ENCODE measurements around the gene EGR1. TPM values are rescaled to one million over a fixed set of nuclear protein-coding genes. Genes with fewer than 3 reads are reported as not detected.
"Not testable (repeated sequence)": the region's sequence is repeated elsewhere in the genome, so short reads cannot be mapped to it uniquely, and the experiment has no call there.

EGR1 gene
- total RNA-seq, 3 donors from 2014 or later, result 16.8 to 90.0 (median 23.5) TPM

DNA sequence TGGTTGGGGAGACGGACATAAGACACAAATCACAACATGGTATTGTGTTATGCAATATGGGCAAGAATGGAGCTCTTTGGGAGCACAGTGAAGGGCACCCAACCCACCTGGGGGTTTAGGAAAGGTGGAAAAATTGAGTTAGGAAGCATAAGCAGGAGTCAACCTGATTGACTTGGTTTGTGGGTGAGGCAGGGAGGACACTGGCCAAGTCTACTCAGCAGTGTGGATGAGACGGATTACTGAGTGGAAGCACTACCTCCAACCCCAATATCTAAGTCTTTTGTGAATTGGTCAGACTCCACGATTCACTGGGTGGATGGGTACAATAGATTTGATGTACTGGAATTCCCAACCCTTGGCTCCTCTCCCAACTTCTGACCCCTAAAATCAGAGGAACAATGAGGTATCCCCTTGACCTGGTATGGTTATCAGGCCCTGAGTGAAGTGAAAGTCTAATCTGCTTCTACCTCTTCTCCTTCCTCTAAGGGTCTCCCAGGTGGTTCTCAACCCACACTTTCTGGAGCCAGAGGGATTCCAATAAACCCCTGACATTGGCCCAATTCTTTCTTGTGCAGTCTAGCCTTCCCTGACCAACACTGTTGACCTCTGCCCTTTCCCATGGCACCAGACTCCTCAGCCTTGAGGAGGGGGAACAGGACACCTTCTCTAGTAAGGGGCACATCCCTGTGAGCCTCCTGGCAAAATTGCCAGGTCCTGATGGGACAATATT, 5.2 kb downstream of the EGR1 start:
- Histone ChIP-seq H3K9me3 (no peaks in the 10 kb centered on the region), H3K4me3 (no peak overlapping the region), H3K4me1 (ENCODE audit: low read depth) (peaks cover 10% of the 10 kb centered on the region), H3K36me3 (ENCODE audit: low read depth) (no peaks in the 10 kb centered on the region)
- peak; percentile 6 for ATAC-seq
- TF ChIP-seq, protein P1, sequence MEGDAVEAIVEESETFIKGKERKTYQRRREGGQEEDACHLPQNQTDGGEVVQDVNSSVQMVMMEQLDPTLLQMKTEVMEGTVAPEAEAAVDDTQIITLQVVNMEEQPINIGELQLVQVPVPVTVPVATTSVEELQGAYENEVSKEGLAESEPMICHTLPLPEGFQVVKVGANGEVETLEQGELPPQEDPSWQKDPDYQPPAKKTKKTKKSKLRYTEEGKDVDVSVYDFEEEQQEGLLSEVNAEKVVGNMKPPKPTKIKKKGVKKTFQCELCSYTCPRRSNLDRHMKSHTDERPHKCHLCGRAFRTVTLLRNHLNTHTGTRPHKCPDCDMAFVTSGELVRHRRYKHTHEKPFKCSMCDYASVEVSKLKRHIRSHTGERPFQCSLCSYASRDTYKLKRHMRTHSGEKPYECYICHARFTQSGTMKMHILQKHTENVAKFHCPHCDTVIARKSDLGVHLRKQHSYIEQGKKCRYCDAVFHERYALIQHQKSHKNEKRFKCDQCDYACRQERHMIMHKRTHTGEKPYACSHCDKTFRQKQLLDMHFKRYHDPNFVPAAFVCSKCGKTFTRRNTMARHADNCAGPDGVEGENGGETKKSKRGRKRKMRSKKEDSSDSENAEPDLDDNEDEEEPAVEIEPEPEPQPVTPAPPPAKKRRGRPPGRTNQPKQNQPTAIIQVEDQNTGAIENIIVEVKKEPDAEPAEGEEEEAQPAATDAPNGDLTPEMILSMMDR (IDR thresholded peaks at IDR 0.05), result no peak
- intact Hi-C loops (cut with DNase I, micrococcal nuclease), result no loop called here
- no peak for DNase-seq

DNA sequence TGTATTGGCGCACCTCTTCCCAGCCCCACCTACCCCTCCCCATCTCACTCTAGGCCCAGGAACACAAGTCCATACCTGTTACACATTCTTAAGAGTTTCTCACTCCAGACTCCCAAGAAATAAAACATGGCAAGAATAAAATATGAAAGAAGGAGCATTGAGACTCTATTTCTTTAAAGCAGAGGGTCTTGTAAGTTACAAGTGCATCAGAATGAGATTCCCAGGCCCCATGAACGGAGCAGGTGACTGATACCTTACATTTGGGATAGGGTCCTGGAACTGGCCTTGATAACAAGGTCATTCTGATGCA, 5.7 kb downstream of the EGR1 start:
- intact Hi-C loops (cut with DNase I, micrococcal nuclease), result no loop called here
- no peaks in the 10 kb centered on the region for H3K9me3 ChIP-seq
- H3K4me1 ChIP-seq (ENCODE audit: low read depth), result peaks cover 10% of the 10 kb centered on the region
- ATAC-seq, result no peak
- TF ChIP-seq, protein P1 (IDR thresholded peaks at IDR 0.05), result no peak
- no peaks in the 10 kb centered on the region for H3K36me3 ChIP-seq (ENCODE audit: low read depth)
- no peak overlapping the region for H3K4me3 ChIP-seq
- DNase-seq, result no peak

DNA sequence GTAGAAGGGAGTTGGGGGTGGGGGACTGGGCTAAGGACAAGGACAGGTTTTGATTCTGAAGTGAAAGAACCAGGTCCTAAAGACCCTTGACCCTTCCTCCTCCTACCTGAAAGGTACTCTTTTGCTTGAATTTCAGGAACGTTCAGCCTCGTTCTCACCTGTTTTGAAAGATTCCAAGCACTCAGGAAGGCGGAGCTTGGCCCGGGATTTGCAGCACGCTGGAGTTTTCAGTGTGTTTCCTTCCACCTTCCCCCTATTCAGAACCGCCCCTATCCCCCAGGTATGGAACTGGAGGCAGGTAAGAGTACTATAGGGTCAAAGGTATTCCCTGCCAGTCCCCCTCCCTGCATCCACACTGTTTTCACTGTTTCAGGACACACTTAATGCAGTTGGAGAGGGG, 7.1 kb downstream of the EGR1 start:
- intact Hi-C loops (cut with DNase I, micrococcal nuclease), result no loop called here

DNA sequence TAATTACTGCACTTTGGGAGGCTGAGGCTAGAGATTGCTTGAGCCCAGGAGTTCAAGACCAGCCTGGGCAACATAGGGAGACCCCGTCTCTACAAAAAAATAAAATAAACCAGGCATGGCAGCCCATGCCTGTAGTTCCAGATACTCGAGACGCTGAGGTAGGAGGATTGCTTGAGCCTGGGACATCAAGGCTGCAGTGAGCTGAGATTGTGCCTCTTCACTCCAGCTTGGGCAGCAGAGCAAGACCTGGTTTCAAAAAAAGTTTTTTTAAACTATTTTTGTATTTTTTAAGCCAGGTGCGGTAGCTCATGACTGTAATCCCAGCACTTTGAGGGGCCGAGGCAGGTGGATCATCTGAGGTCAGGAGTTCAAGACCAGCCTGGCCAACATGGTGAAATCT, 7.9 kb downstream of the EGR1 start:
- H3K36me3 ChIP-seq (ENCODE audit: low read depth); ATAC-seq; H3K4me1 ChIP-seq (ENCODE audit: low read depth); DNase-seq; intact Hi-C loops (cut with DNase I, micrococcal nuclease); H3K9me3 ChIP-seq; H3K4me3 ChIP-seq: not testable (repeated sequence)

More for the DNA sequence above, 7.1 kb downstream of the EGR1 start:
- Histone ChIP-seq H3K36me3 (ENCODE audit: low read depth) (no peaks in the 10 kb centered on the region), H3K9me3 (no peaks in the 10 kb centered on the region), H3K4me1 (ENCODE audit: low read depth) (no peaks in the 10 kb centered on the region), H3K4me3 (no peak overlapping the region)
- ATAC-seq, result no peak
- no peak for DNase-seq
- TF ChIP-seq, protein P1 (IDR thresholded peaks at IDR 0.05), result no peak

DNA sequence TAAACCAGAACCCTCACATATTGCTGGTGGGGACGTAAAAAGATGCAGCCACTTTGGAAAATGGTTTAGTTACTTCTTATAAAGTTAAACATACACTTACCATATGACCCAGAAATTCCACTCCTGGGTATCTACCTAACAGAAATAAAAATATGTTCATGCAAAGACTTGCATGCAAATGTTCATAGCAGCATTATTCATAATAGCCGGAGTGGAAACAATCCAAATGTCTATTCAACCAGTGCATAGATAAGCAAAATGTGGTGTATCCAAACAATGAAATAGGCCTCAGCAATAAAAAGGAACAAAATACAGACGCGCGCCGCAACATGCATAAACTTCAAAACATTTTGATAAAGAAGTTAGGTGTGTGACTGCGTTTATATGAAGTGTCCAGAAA, 11.6 kb downstream of the EGR1 start:
- TF ChIP-seq, protein P1 (IDR thresholded peaks at IDR 0.05), result no peak
- Histone ChIP-seq H3K36me3 (ENCODE audit: low read depth) (no peaks in the 10 kb centered on the region), H3K4me1 (ENCODE audit: low read depth) (no peaks in the 10 kb centered on the region), H3K4me3 (no peak overlapping the region), H3K9me3 (no peaks in the 10 kb centered on the region)
- DNase-seq, result no peak
- intact Hi-C loops (cut with DNase I, micrococcal nuclease), result no loop called here
- no peak for ATAC-seq

DNA sequence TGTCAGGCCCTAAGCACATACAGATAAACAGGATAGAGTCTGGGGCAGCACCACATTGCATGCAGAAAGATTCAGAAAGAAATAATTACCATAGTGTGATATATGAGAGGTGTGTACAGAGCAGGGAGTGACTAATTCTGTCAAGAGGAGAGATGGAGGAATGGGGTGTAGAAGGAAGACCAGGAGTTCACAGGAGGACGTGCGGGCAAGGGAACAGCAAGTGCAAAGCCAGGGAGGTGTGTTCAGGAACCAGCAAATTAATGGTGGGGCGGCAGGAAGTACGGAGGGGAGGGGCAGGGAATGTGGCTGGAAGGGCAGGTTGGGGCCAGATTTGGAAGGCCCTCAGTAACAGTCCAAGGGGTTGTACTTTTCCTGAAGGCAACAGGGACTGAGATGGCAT, 17.4 kb downstream of the EGR1 start:
- DNase-seq (no peak), ATAC-seq (peak; percentile 32)
- Histone ChIP-seq H3K4me1 (ENCODE audit: low read depth) (no peaks in the 10 kb centered on the region), H3K4me3 (no peak overlapping the region), H3K36me3 (ENCODE audit: low read depth) (no peaks in the 10 kb centered on the region), H3K9me3 (no peaks in the 10 kb centered on the region)
- intact Hi-C loops (cut with DNase I, micrococcal nuclease), result no loop called here
- TF ChIP-seq, protein P1 (IDR thresholded peaks at IDR 0.05), result no peak

All from mucosa of descending colon (tissue), 3 donors.